ENCODE data around the gene FBN1. TPM values are rescaled to one million over a fixed set of nuclear protein-coding genes. Genes with fewer than 3 reads are reported as not detected.

FBN1 gene
- total RNA-seq, 2 donors from 2014 or later, result 258 to 300 TPM

- H3K4me1 ChIP-seq (ENCODE audit: control insufficient read depth in 1 of 2, low read depth in 2 of 2), result peaks cover 0 to 13% of the 10 kb centered on the region in 2 donors
- no peak overlapping the region for H3K27ac ChIP-seq
- H3K36me3 ChIP-seq, result no peaks in the 10 kb centered on the region
- no peaks in the 10 kb centered on the region for H3K9me3 ChIP-seq
- ATAC-seq (ENCODE audit: insufficient number of reproducible peaks, low FRiP score, low read depth) (no peak), DNase-seq (ENCODE audit: low spot score) (no peak)
- no peak overlapping the region for H3K4me3 ChIP-seq
- no peak for TF ChIP-seq CTCF (IDR thresholded peaks at IDR 0.05)
- no peaks in the 10 kb centered on the region for H3K27me3 ChIP-seq (replicated peaks; ENCODE audit: insufficient read depth)
Measured at GRCh38 chr15:48675436-48675835, 29.9 kb upstream of the FBN1 start.

- no peak for DNase-seq (ENCODE audit: low spot score)
- peaks cover 0 to 13% of the 10 kb centered on the region in 2 donors for H3K4me1 ChIP-seq (ENCODE audit: control insufficient read depth in 1 of 2, low read depth in 2 of 2)
- ATAC-seq (ENCODE audit: insufficient number of reproducible peaks, low FRiP score, low read depth), result no peak
- H3K4me3 ChIP-seq, result no peak overlapping the region
- H3K27ac ChIP-seq, result no peak overlapping the region
- H3K9me3 ChIP-seq, result no peaks in the 10 kb centered on the region
- H3K36me3 ChIP-seq, result no peaks in the 10 kb centered on the region
- H3K27me3 ChIP-seq (replicated peaks; ENCODE audit: insufficient read depth), result no peaks in the 10 kb centered on the region
- no peak for TF ChIP-seq CTCF (IDR thresholded peaks at IDR 0.05)
Measured at GRCh38 chr15:48674876-48675275, 29.4 kb upstream of the FBN1 start.

GRCh38 chr15:48672206-48672605 lies 26.7 kb upstream of the FBN1 start:
- H3K9me3 ChIP-seq, result no peaks in the 10 kb centered on the region
- H3K36me3 ChIP-seq, result no peaks in the 10 kb centered on the region
- DNase-seq (ENCODE audit: low spot score) (no peak), ATAC-seq (ENCODE audit: insufficient number of reproducible peaks, low FRiP score, low read depth) (no peak)
- peak overlapping the region in 1 of 2 donors; percentile 40 for H3K27ac ChIP-seq
- peaks cover 0 to 26% of the 10 kb centered on the region in 2 donors for H3K4me1 ChIP-seq (ENCODE audit: control insufficient read depth in 1 of 2, low read depth in 2 of 2)
- no peak overlapping the region for H3K4me3 ChIP-seq
- no peaks in the 10 kb centered on the region for H3K27me3 ChIP-seq (replicated peaks; ENCODE audit: insufficient read depth)
- TF ChIP-seq CTCF (IDR thresholded peaks at IDR 0.05), result no peak

GRCh38 chr15:48671103-48672022 lies 25.9 kb upstream of the FBN1 start:
- H3K27ac ChIP-seq, result peak overlapping the region; percentile 26 to 40
- no peak for TF ChIP-seq CTCF (IDR thresholded peaks at IDR 0.05)
- H3K36me3 ChIP-seq, result no peaks in the 10 kb centered on the region
- peaks cover 0 to 26% of the 10 kb centered on the region in 2 donors for H3K4me1 ChIP-seq (ENCODE audit: control insufficient read depth in 1 of 2, low read depth in 2 of 2)
- H3K4me3 ChIP-seq, result no peak overlapping the region
- DNase-seq (ENCODE audit: low spot score), result peak; percentile 5
- ATAC-seq (ENCODE audit: insufficient number of reproducible peaks, low FRiP score, low read depth), result peak; percentile 87
- no peaks in the 10 kb centered on the region for H3K27me3 ChIP-seq (replicated peaks; ENCODE audit: insufficient read depth)
- H3K9me3 ChIP-seq, result no peaks in the 10 kb centered on the region

DNA sequence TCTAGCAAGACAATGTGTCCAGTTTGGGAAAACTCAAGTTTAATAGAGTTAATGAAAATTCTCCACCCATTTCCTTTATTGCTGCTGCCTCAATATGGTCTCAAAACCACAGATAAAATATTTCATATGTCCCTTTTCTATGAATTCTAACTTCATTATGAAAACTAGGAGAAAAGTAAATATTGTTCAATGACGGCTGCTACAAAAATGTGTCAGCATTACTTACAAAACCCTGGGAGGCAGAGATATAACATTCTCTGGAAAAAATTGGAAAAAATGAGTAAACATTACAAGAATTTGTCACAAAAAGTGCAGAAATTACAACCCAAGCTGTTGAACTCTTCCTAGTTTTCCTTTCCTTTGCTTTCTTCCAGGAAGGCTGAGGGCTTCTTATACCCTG lies 22.2 kb upstream of the FBN1 start:
- no peaks in the 10 kb centered on the region for H3K27me3 ChIP-seq (replicated peaks; ENCODE audit: insufficient read depth)
- H3K4me1 ChIP-seq (ENCODE audit: control insufficient read depth in 1 of 2, low read depth in 2 of 2), result peaks cover 0 to 26% of the 10 kb centered on the region in 2 donors
- H3K9me3 ChIP-seq, result no peaks in the 10 kb centered on the region
- DNase-seq (ENCODE audit: low spot score) (no peak), ATAC-seq (ENCODE audit: insufficient number of reproducible peaks, low FRiP score, low read depth) (no peak)
- no peaks in the 10 kb centered on the region for H3K36me3 ChIP-seq
- H3K27ac ChIP-seq, result peak overlapping the region in 1 of 2 donors; percentile 20
- no peak overlapping the region for H3K4me3 ChIP-seq
- TF ChIP-seq CTCF (IDR thresholded peaks at IDR 0.05), result no peak
